Colonic mucosa (tissue), 4 donors: ENCODE measurements around the gene RAD51B. TPM values are rescaled to one million over a fixed set of nuclear protein-coding genes. Genes with fewer than 3 reads are reported as not detected.

Experiments
- DNase-seq: peaks from one replicate; pipeline ENCODE4 v3.0.0-alpha.2; 2020
- H3K27ac ChIP-seq: fragments of 200-600 bp; one replicate; pipeline ENCODE4 v1.8.0; 2021
- H3K27me3 ChIP-seq: fragments of 200-600 bp; one replicate; pipeline ENCODE4 v1.8.0; 2021
- H3K36me3 ChIP-seq: fragments of 200-600 bp; one replicate; pipeline ENCODE4 v1.8.0; 2021
- H3K4me1 ChIP-seq: fragments of 200-600 bp; one replicate; pipeline ENCODE4 v1.8.0; 2021; ENCODE audit warnings: mild to moderate bottlenecking
- H3K4me3 ChIP-seq: fragments of 200-600 bp; one replicate; pipeline ENCODE4 v1.8.0; 2021
- H3K9ac ChIP-seq, 2 donors: one replicate each; pipeline ENCODE4 v1.7.0; 2013; ENCODE audit warnings: control low read depth in 2 of 2, low read depth in 2 of 2, low read length in 2 of 2
- H3K9me3 ChIP-seq: fragments of 200-600 bp; one replicate; pipeline ENCODE4 v1.8.0; 2021
- intact Hi-C: fragments of 100-400 bp; cut with DNase I; formaldehyde crosslinking; loops from one replicate; pipeline ENCODE4 v1.14.1; 2022
- total RNA-seq, 2 donors: library from RNA; stranded (reverse); fragmentation: NEBNext Ultra II Directional in 1 of 2; extraction: Animal tissue kit (Norgen Biotek cat#: 25700) in 1 of 2; gene quantifications; one replicate each; pipeline ENCODE4 v1.2.1, GENCODE V29; 2021
- TF ChIP-seq, protein P1 (sequence below): fragments of 200-600 bp; IDR thresholded peaks from one replicate; pipeline ENCODE4 v1.8.0; 2022; ENCODE audit warnings: antibody characterized with exemption, mild to moderate bottlenecking
- donor health status: healthy.
- donor health status: DM: no; HTN: no; CAD: no.
- donor health status: DM: no; HTN: no; CAD: no.

The RAD51B gene
- total RNA-seq, 2 donors from 2014 or later = 12.7 to 22.0 TPM

DNA sequence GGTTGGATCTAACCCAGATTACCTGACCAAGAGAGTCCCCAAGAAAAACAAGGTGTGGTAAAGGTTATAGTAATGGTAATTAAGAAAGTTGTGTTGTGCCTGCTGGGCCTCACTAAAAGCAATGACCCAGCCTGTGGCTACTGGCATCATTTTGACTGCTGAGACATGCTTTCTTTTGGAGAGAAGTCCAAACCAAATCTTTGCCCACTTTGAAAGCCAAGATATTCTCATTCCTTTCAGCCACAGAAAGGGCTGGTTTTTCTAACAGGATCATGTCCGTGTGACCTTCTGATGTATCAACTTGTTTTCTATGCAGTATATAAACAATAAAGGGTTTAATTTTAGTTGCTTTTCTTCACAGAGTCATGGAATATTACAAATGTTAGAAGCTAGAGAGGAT lies 388.6 kb downstream of the RAD51B start:
- intact Hi-C loops = no loop called here
- H3K27ac ChIP-seq = no peak overlapping the region
- no peaks in the 10 kb centered on the region for H3K36me3 ChIP-seq

DNA sequence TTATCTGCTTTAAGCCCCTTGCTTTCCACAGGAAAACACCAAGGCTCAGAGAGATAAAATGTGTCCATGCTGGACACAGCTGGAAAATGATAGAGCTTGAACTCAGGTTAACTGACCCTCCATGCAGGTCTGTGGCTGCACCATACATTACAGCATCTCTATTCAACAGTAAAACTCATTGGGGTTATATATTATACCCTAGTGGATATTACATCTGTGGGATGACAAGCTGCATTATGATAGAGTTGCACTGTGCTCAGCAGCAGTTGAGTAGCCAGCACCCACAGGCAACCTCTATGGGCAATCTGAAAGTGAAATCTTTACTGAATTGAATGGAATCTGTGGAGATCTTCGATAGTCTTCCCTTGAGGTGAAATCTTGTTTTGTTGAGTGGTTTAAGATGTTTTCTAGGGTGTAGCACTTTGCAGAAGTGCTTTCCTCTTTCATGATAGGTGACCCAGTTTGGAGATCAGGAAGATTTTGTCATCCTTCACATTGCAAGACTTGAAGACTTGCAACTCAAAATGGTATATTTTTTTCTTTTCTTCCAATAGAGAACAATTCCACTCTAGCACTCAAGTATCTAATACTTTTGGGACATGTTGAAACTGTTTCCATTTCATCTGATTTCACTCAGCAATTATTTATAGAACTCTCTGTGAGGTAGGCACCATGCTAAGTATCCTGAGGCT lies 389.2 kb downstream of the RAD51B start:
- H3K36me3 ChIP-seq = no peaks in the 10 kb centered on the region
- no peak overlapping the region for H3K27ac ChIP-seq
- TF ChIP-seq, protein P1, sequence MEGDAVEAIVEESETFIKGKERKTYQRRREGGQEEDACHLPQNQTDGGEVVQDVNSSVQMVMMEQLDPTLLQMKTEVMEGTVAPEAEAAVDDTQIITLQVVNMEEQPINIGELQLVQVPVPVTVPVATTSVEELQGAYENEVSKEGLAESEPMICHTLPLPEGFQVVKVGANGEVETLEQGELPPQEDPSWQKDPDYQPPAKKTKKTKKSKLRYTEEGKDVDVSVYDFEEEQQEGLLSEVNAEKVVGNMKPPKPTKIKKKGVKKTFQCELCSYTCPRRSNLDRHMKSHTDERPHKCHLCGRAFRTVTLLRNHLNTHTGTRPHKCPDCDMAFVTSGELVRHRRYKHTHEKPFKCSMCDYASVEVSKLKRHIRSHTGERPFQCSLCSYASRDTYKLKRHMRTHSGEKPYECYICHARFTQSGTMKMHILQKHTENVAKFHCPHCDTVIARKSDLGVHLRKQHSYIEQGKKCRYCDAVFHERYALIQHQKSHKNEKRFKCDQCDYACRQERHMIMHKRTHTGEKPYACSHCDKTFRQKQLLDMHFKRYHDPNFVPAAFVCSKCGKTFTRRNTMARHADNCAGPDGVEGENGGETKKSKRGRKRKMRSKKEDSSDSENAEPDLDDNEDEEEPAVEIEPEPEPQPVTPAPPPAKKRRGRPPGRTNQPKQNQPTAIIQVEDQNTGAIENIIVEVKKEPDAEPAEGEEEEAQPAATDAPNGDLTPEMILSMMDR = no peak
- H3K4me1 ChIP-seq = no peaks in the 10 kb centered on the region
- intact Hi-C loops = no loop called here
- H3K9ac ChIP-seq = no peak overlapping the region
- no peaks in the 10 kb centered on the region for H3K27me3 ChIP-seq
- DNase-seq = no peak
- H3K4me3 ChIP-seq = no peak overlapping the region
- H3K9me3 ChIP-seq = no peaks in the 10 kb centered on the region

More for the DNA sequence above, 388.6 kb downstream of the RAD51B start:
- no peak overlapping the region for H3K9ac ChIP-seq
- no peaks in the 10 kb centered on the region for H3K4me1 ChIP-seq
- no peak overlapping the region for H3K4me3 ChIP-seq
- TF ChIP-seq, protein P1 = no peak
- no peaks in the 10 kb centered on the region for H3K27me3 ChIP-seq
- no peak for DNase-seq
- H3K9me3 ChIP-seq = no peaks in the 10 kb centered on the region

GRCh38 chr14:68210729-68211299 lies 391.2 kb downstream of the RAD51B start:
- Histone ChIP-seq H3K9me3 (no peaks in the 10 kb centered on the region), H3K27ac (peak overlapping the region; percentile 67), H3K27me3 (no peaks in the 10 kb centered on the region), H3K4me1 (no peaks in the 10 kb centered on the region), H3K36me3 (no peaks in the 10 kb centered on the region), H3K9ac (peak overlapping the region in 1 of 2 donors; percentile 1), H3K4me3 (no peak overlapping the region)
- TF ChIP-seq, protein P1 = no peak
- no peak for DNase-seq
- intact Hi-C loops = no loop called here

DNA sequence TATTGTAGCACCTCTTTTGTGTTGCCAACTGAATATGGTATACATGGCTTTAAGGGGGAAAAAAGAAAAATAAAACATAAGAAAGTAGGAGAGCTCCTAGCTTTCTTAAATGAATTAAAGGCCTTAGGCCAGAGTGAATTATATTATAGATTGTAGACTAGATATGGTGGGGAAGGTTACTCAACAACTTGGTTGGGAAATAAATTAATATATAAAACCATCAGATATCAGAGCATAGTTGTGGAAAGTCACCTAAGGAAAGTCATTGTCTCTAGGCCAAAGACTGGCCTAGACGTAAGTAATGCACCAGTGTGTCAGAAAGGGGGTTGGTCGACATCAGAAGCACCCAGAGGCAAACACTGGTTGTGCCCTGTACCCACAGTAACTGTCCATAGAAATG lies 391.8 kb downstream of the RAD51B start:
- TF ChIP-seq, protein P1 = no peak
- Histone ChIP-seq H3K27me3 (no peaks in the 10 kb centered on the region), H3K9ac (no peak overlapping the region), H3K27ac (peak overlapping the region; percentile 67), H3K4me3 (no peak overlapping the region), H3K4me1 (no peaks in the 10 kb centered on the region), H3K9me3 (no peaks in the 10 kb centered on the region), H3K36me3 (no peaks in the 10 kb centered on the region)
- no peak for DNase-seq
- intact Hi-C loops = no loop called here

- H3K4me1 ChIP-seq = no peaks in the 10 kb centered on the region
- no peak for DNase-seq
- no peaks in the 10 kb centered on the region for H3K36me3 ChIP-seq
- H3K4me3 ChIP-seq = no peak overlapping the region
- no peaks in the 10 kb centered on the region for H3K27me3 ChIP-seq
- H3K9ac ChIP-seq = no peak overlapping the region
- intact Hi-C loops = no loop called here
- TF ChIP-seq, protein P1 = no peak
- no peak overlapping the region for H3K27ac ChIP-seq
- H3K9me3 ChIP-seq = no peaks in the 10 kb centered on the region
Observed at GRCh38 chr14:68211886-68212285, 392.3 kb downstream of the RAD51B start.
